GM23338 (cell line): Measurements from ENCODE around the gene NR3C1. TPM values are rescaled to one million over a fixed set of nuclear protein-coding genes. Genes with fewer than 3 reads are reported as not detected.

Source experiments
- ATAC-seq: fragments of 200-7000 bp; cut with Tn5 transposase; 3 replicates; pipeline ENCODE4 v1.9.1; 2020
- DNase-seq: peaks from one replicate; pipeline ENCODE4 v3.0.0-alpha.2; 2015; ENCODE audit warnings: low spot score
- H2AFZ ChIP-seq: fragments of 200-600 bp; sonication (generic); 2 replicates; pipeline ENCODE4 v1.8.0; 2016; ENCODE audit warnings: antibody characterized with exemption, mild to moderate bottlenecking, moderate library complexity
- H3F3A ChIP-seq: fragments of 200-600 bp; sonication (generic); replicated peaks from 2 replicates; pipeline ENCODE4 v1.8.0; 2017; ENCODE audit warnings: antibody characterized with exemption, mixed run types, low read depth
- H3K27ac ChIP-seq: fragments of 200-600 bp; sonication (generic); 2 replicates; pipeline ENCODE4 v1.6.1; 2016; ENCODE audit warnings: low read depth
- H3K27me3 ChIP-seq: fragments of 200-600 bp; sonication (generic); 2 replicates; pipeline ENCODE4 v1.8.0; 2016; ENCODE audit warnings: mild to moderate bottlenecking, mixed run types, moderate library complexity; ENCODE audit not compliant: insufficient read depth
- H3K36me3 ChIP-seq: fragments of 200-600 bp; sonication (generic); 2 replicates; pipeline ENCODE4 v1.8.0; 2016; ENCODE audit warnings: mild to moderate bottlenecking; ENCODE audit not compliant: insufficient read depth
- H3K4me1 ChIP-seq: fragments of 200-600 bp; sonication (generic); 2 replicates; pipeline ENCODE4 v1.8.0; 2016; ENCODE audit warnings: mild to moderate bottlenecking, moderate library complexity; ENCODE audit not compliant: insufficient read depth
- H3K4me2 ChIP-seq: fragments of 200-600 bp; sonication (generic); 2 replicates; pipeline ENCODE4 v1.7.1; 2017; ENCODE audit warnings: mixed run types
- H3K4me3 ChIP-seq: fragments of 200-600 bp; sonication (generic); 2 replicates; pipeline ENCODE4 v1.6.1; 2016; ENCODE audit warnings: mixed run types
- H3K79me2 ChIP-seq: fragments of 200-600 bp; sonication (generic); replicated peaks from 2 replicates; pipeline ENCODE4 v1.8.0; 2017; ENCODE audit warnings: mild to moderate bottlenecking; ENCODE audit not compliant: insufficient read depth
- H3K9me2 ChIP-seq: fragments of 200-600 bp; sonication (generic); 2 replicates; pipeline ENCODE4 v1.8.0; 2017; ENCODE audit not compliant: insufficient read depth
- H4K20me1 ChIP-seq: fragments of 200-600 bp; sonication (generic); replicated peaks from 2 replicates; pipeline ENCODE4 v1.8.0; 2017; ENCODE audit warnings: mild to moderate bottlenecking; ENCODE audit not compliant: insufficient read depth
- H3K27ac Mint-ChIP-seq: 2 replicates; pipeline ENCODE4 v1.8.0; 2020; ENCODE audit warnings: inconsistent platforms, mild to moderate bottlenecking, moderate library complexity, mixed read lengths
- H3K27me3 Mint-ChIP-seq: 3 replicates; pipeline ENCODE4 v1.8.0; 2022; ENCODE audit warnings: low read depth, mild to moderate bottlenecking, moderate library complexity, mixed read lengths, inconsistent platforms; ENCODE audit not compliant: insufficient read depth, poor library complexity
- H3K36me3 Mint-ChIP-seq: 3 replicates; pipeline ENCODE4 v1.8.0; 2021; ENCODE audit warnings: low read depth, mild to moderate bottlenecking, inconsistent platforms, moderate library complexity, mixed read lengths
- H3K4me1 Mint-ChIP-seq: 3 replicates; pipeline ENCODE4 v1.8.0; 2020; ENCODE audit warnings: mild to moderate bottlenecking, inconsistent platforms, mixed read lengths
- H3K4me3 Mint-ChIP-seq: 3 replicates; pipeline ENCODE4 v1.8.0; 2021; ENCODE audit warnings: moderate library complexity, mild to moderate bottlenecking, inconsistent platforms, mixed read lengths
- H3K9me3 Mint-ChIP-seq: 3 replicates; pipeline ENCODE4 v1.8.0; 2020; ENCODE audit warnings: moderate library complexity, mild to moderate bottlenecking, inconsistent platforms, mixed read lengths
- CREB1 ChIP-seq: fragments of 250-450 bp; sonication (Bioruptor Pico); IDR thresholded peaks from 2 replicates; pipeline ENCODE4 v1.5.0; 2020; ENCODE audit warnings: low read depth, mild to moderate bottlenecking, moderate library complexity
- CTCF ChIP-seq, 2 experiments: fragments of 200-600 bp in 1 of 2; sonication (generic) in 1 of 2; conservative IDR thresholded peaks; 2 replicates each; pipeline versions ENCODE4 v1.5.1 to v1.6.1; 2016 to 2017; ENCODE audit warnings: antibody characterized with exemption in 2 of 2, low read depth in 2 of 2, mild to moderate bottlenecking in 2 of 2, moderate library complexity in 1 of 2
- ETS1 ChIP-seq: IDR thresholded peaks from 2 replicates; pipeline ENCODE4 v1.6.1; 2016; ENCODE audit warnings: antibody characterized with exemption
- EZH2 ChIP-seq: fragments of 200-600 bp; sonication (generic); IDR thresholded peaks from one replicate; pipeline ENCODE4 v1.8.0; 2017; ENCODE audit warnings: antibody characterized with exemption, mild to moderate bottlenecking, low read depth; ENCODE audit not compliant: unreplicated experiment
- EZH2phosphoT487 ChIP-seq: fragments of 200-600 bp; sonication (generic); IDR thresholded peaks from one replicate; pipeline ENCODE4 v1.8.1; 2018; ENCODE audit warnings: antibody characterized with exemption; ENCODE audit not compliant: unreplicated experiment
- JUNB ChIP-seq: IDR thresholded peaks from one replicate; pipeline ENCODE4 v1.6.1; 2016; ENCODE audit warnings: antibody characterized with exemption; ENCODE audit not compliant: unreplicated experiment
- NANOG ChIP-seq: IDR thresholded peaks from 2 replicates; pipeline ENCODE4 v1.6.1; 2016; ENCODE audit warnings: antibody characterized with exemption, borderline replicate concordance
- POLR2AphosphoS5 ChIP-seq: IDR thresholded peaks from 2 replicates; pipeline ENCODE4 v1.6.1; 2016; ENCODE audit warnings: antibody characterized with exemption, low read depth
- REST ChIP-seq: IDR thresholded peaks from one replicate; pipeline ENCODE4 v1.6.1; 2018; ENCODE audit warnings: antibody characterized with exemption; ENCODE audit not compliant: unreplicated experiment
- STAT1 ChIP-seq: IDR thresholded peaks from one replicate; pipeline ENCODE4 v1.6.1; 2016; ENCODE audit warnings: antibody characterized with exemption; ENCODE audit not compliant: unreplicated experiment
- ZNF114 ChIP-seq: fragments of 250-450 bp; sonication (Bioruptor Pico); IDR thresholded peaks from 2 replicates; pipeline ENCODE4 v1.5.0; 2020; ENCODE audit warnings: mild to moderate bottlenecking, moderate library complexity
- ZNF331 ChIP-seq: fragments of 250-450 bp; sonication (Bioruptor Pico); IDR thresholded peaks from 2 replicates; pipeline ENCODE4 v1.5.0; 2020; ENCODE audit warnings: low read depth, mild to moderate bottlenecking, moderate library complexity
- ZNF462 ChIP-seq: fragments of 250-450 bp; sonication (Bioruptor Pico); IDR thresholded peaks from 2 replicates; pipeline ENCODE4 v1.5.0; 2020; ENCODE audit warnings: mild to moderate bottlenecking, moderate library complexity
- polyA plus RNA-seq: library from polyadenylated mRNA; unstranded; fragments of >200 nt; fragmentation: Nextera tagmentation; extraction: Ambion mirVana; gene quantifications from 2 replicates; pipeline ENCODE4 v1.2.1, GENCODE V29; 2016
- total RNA-seq: library from RNA; depleted of rRNA; stranded (reverse); fragments of >200 nt; shearing (Covaris generic); gene quantifications from 2 replicates; pipeline ENCODE4 v1.2.3, GENCODE V29; 2014

The NR3C1 gene
- total and polyA plus RNA-seq, 2 experiments from 2014 or later = 1.2 to 4.6 TPM

- TF ChIP-seq ETS1 (no peak), CTCF (conservative IDR thresholded peaks at IDR 0.05; ENCODE audit: low read depth in 2 of 2) (no peak), ZNF114 (no peak), ZNF462 (CRISPR knock-in tag) (no peak), NANOG (no peak), EZH2phosphoT487 (no peak), CREB1 (CRISPR knock-in tag) (no peak), EZH2 (no peak), ZNF331 (no peak), JUNB (no peak), REST (no peak), POLR2AphosphoS5 (no peak), STAT1 (no peak)
- no peak overlapping the region for H3K4me2 ChIP-seq
- no peak overlapping the region for H3K27ac ChIP-seq
- H3K36me3 Mint-ChIP-seq = no peaks in the 10 kb centered on the region
- H3F3A ChIP-seq = no peaks in the 10 kb centered on the region
- DNase-seq = no peak
- H3K4me1 ChIP-seq = 0 out of 2 replicates have a peak, but pooled peaks cover 5% of the 10 kb centered on the region
- H3K4me3 ChIP-seq = no peak overlapping the region
- H3K79me2 ChIP-seq = no peaks in the 10 kb centered on the region
- ATAC-seq = no peak
- no peak overlapping the region for H3K4me3 Mint-ChIP-seq
- H3K36me3 ChIP-seq = no peaks in the 10 kb centered on the region
- H3K27ac Mint-ChIP-seq = no peak overlapping the region
- H3K9me2 ChIP-seq = peaks cover 5% of the 10 kb centered on the region; the same call in 1 of the 2 replicates
- no peaks in the 10 kb centered on the region for H3K27me3 ChIP-seq
- H3K27me3 Mint-ChIP-seq = no peaks in the 10 kb centered on the region
- peaks cover 9% of the 10 kb centered on the region for H3K4me1 Mint-ChIP-seq
- no peaks in the 10 kb centered on the region for H4K20me1 ChIP-seq
- H3K9me3 Mint-ChIP-seq = no peaks in the 10 kb centered on the region
- H2AFZ ChIP-seq = no peak overlapping the region
These were observed 44.5 kb upstream of the NR3C1 start for GRCh38 chr5:143447983-143448382.
